Gastrocnemius medialis (tissue), 4 donors: ENCODE data around the gene ATXN7L1. TPM values are rescaled to one million over a fixed set of nuclear protein-coding genes. Genes with fewer than 3 reads are reported as not detected.

Experiments
- ATAC-seq, 2 donors: fragments of 150-250 bp; one replicate each; pipeline ENCODE4 v1.9.1; 2016
- DNase-seq, 2 donors: peaks; one replicate each; pipeline ENCODE4 v3.0.0-alpha.2; 2019
- H3K27ac ChIP-seq, 4 donors: fragments of 200-600 bp; sonication (generic); 1 replicate in 1 of 4; 2 replicates in 3 of 4; pipeline ENCODE4 v1.5.1; 2016 to 2018; ENCODE audit warnings: mild to moderate bottlenecking in 2 of 4, moderate library complexity in 1 of 4
- H3K27me3 ChIP-seq, 3 donors: fragments of 200-600 bp; sonication (generic) in 2 of 3; 1 replicate in 1 of 3; 2 replicates in 2 of 3; pipeline versions ENCODE4 v1.5.1 to v1.6.0; 2016 to 2019; ENCODE audit warnings: mild to moderate bottlenecking in 1 of 3, moderate library complexity in 1 of 3
- H3K36me3 ChIP-seq, 2 donors: fragments of 200-600 bp; sonication (generic) in 1 of 2; one replicate each; pipeline ENCODE4 v1.5.1; 2017 to 2018
- H3K4me1 ChIP-seq, 2 donors: fragments of 200-600 bp; sonication (generic) in 1 of 2; one replicate each; pipeline ENCODE4 v1.5.1; 2016 to 2017; ENCODE audit warnings: mild to moderate bottlenecking in 2 of 2
- H3K4me3 ChIP-seq, 4 donors: fragments of 200-600 bp; sonication (generic) in 3 of 4; 1 replicate in 1 of 4; 2 replicates in 3 of 4; pipeline ENCODE4 v1.5.1; 2016 to 2019; ENCODE audit warnings: mild to moderate bottlenecking in 2 of 4
- H3K9me3 ChIP-seq, 3 donors: fragments of 200-600 bp; sonication (generic) in 2 of 3; 1 replicate in 1 of 3; 2 replicates in 2 of 3; pipeline ENCODE4 v1.5.1; 2016 to 2019
- CTCF ChIP-seq, 5 experiments: fragments of 450-650 bp in 3 of 5; fragments of 200-600 bp in 2 of 5; sonication (generic) in 2 of 5; IDR thresholded peaks in 4 of 5; conservative IDR thresholded peaks in 1 of 5; 1 replicate in 4 of 5; 2 replicates in 1 of 5; pipeline ENCODE4 v1.5.1; 2016 to 2019; ENCODE audit warnings: antibody characterized with exemption in 5 of 5, mild to moderate bottlenecking in 3 of 5, moderate library complexity in 3 of 5
- POLR2A ChIP-seq, 2 donors: fragments of 450-650 bp; IDR thresholded peaks; one replicate each; pipeline ENCODE4 v1.6.1; 2017; ENCODE audit warnings: antibody characterized with exemption in 2 of 2, mild to moderate bottlenecking in 2 of 2, moderate library complexity in 2 of 2
- in situ Hi-C, 4 donors: fragments of 200-750 bp; cut with MboI; loops; one replicate each; pipeline versions ENCODE4 v1.15.0 to v1.8.0; 2017; ENCODE audit warnings: low sequenced_read_pairs in 4 of 4
- intact Hi-C: fragments of 100-400 bp; cut with DNase I; formaldehyde crosslinking; loops from one replicate; pipeline ENCODE4 v1.15.1; 2023; ENCODE audit warnings: low total_unique reads
- total RNA-seq, 4 donors: library from RNA; depleted of rRNA; stranded (reverse); fragments of >200 nt; gene quantifications; one replicate each; pipeline versions ENCODE4 v1.1.0 to v1.2.3, GENCODE V29; 2016

The ATXN7L1 gene
- total RNA-seq, 4 donors from 2014 or later: 1.6 to 6.6 (median 4.8) TPM

- H3K4me1 ChIP-seq: no peaks in the 10 kb centered on the region
- ATAC-seq: no peak
- no peaks in the 10 kb centered on the region for H3K36me3 ChIP-seq
- DNase-seq: no peak
- intact Hi-C loops (no loop called here), in situ Hi-C loops (no loop called here)
- no peaks in the 10 kb centered on the region for H3K27me3 ChIP-seq
- H3K4me3 ChIP-seq: no peak overlapping the region
- no peak for TF ChIP-seq POLR2A (IDR thresholded peaks at IDR 0.05)
- no peak for TF ChIP-seq CTCF (IDR thresholded peaks at IDR 0.05 in 4 of 5, conservative IDR thresholded peaks at IDR 0.05 in 1 of 5)
- no peaks in the 10 kb centered on the region for H3K9me3 ChIP-seq
- H3K27ac ChIP-seq: no peak overlapping the region
Measured at GRCh38 chr7:105820363-105821066, 55.9 kb downstream of the ATXN7L1 start.

- Histone ChIP-seq H3K4me3 (no peak overlapping the region), H3K27me3 (no peaks in the 10 kb centered on the region), H3K27ac (no peak overlapping the region), H3K4me1 (no peaks in the 10 kb centered on the region), H3K9me3 (no peaks in the 10 kb centered on the region), H3K36me3 (no peaks in the 10 kb centered on the region)
- TF ChIP-seq CTCF (IDR thresholded peaks at IDR 0.05 in 4 of 5, conservative IDR thresholded peaks at IDR 0.05 in 1 of 5): no peak
- TF ChIP-seq POLR2A (IDR thresholded peaks at IDR 0.05): no peak
- intact Hi-C loops: no loop called here
- ATAC-seq (no peak), DNase-seq (no peak)
- in situ Hi-C loops: no loop called here
Measured at GRCh38 chr7:105819559-105819958, 56.8 kb downstream of the ATXN7L1 start.

DNA sequence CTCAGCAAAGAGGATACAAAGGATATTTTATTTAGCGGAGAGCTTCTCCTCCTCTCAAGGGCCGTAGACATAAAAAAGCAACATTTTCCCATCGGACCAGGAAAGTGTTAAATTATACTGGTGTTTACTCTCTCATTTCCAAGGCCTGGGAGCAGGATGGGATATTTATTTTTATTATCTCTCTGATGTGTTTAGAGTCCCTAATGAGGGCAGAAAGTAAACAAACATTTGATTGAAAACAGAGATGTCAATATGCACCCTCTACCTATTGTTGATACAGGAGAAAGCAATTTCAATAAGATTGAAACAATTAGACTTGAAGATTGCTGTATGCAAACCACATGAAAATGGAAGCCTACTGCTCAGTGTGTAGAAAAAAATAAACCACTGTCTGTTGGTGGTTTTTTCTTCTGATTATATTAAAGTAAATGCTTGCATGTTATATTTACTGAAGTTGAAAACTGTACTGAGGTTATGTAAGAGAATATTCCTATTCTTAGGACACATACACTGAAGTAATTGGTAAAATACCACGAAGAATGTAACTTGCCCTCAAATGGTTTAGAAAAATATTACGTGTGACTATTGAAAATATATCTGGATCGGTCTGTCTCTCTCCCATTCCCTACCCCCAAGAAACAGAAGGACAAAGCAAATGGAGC is 59.3 kb downstream of the ATXN7L1 start:
- H3K4me1 ChIP-seq: no peaks in the 10 kb centered on the region
- DNase-seq (no peak), ATAC-seq (no peak)
- TF ChIP-seq CTCF (IDR thresholded peaks at IDR 0.05 in 4 of 5, conservative IDR thresholded peaks at IDR 0.05 in 1 of 5): no peak
- TF ChIP-seq POLR2A (IDR thresholded peaks at IDR 0.05): no peak
- no peaks in the 10 kb centered on the region for H3K36me3 ChIP-seq
- no peaks in the 10 kb centered on the region for H3K27me3 ChIP-seq
- no peaks in the 10 kb centered on the region for H3K9me3 ChIP-seq
- intact Hi-C loops (no loop called here), in situ Hi-C loops (no loop called here)
- H3K27ac ChIP-seq: no peak overlapping the region
- H3K4me3 ChIP-seq: no peak overlapping the region

DNA sequence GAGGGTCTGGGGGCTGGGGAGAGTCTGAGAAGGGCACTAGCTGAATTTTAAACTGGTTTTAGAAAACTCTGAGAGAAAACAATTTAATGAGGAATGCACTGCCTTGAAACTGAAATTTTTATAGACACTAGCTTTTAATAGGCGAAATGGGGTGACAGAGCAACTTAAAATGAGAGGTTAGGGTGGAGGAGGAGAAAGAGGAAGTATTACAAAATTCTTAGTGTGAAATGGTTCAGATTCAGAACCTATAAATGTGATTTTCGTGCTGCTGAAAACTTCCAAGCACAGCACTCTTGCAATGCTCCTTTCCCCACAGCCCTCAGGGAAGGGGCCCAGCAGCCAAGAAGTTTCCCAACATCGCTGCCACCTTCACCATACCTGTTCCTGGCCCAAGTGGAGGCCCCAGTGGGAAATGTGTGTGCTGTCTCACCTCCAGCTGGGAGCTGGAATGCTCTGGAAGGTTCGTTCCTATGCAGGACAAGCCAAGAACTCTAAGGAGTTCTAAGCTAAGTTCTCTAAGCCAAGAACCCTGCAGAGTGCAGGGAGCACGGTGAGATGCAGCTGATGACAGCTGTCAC is 60.0 kb downstream of the ATXN7L1 start:
- Histone ChIP-seq H3K36me3 (no peaks in the 10 kb centered on the region), H3K27me3 (no peaks in the 10 kb centered on the region), H3K9me3 (no peaks in the 10 kb centered on the region), H3K4me1 (no peaks in the 10 kb centered on the region), H3K27ac (no peak overlapping the region), H3K4me3 (no peak overlapping the region)
- no peak for DNase-seq
- in situ Hi-C loops (no loop called here), intact Hi-C loops (no loop called here)
- no peak for TF ChIP-seq POLR2A (IDR thresholded peaks at IDR 0.05)
- TF ChIP-seq CTCF (IDR thresholded peaks at IDR 0.05 in 4 of 5, conservative IDR thresholded peaks at IDR 0.05 in 1 of 5): no peak
- no peak for ATAC-seq
